WTC11 (cell line): ENCODE data around the gene GRIN3B. TPM values are rescaled to one million over a fixed set of nuclear protein-coding genes. Genes with fewer than 3 reads are reported as not detected.

Experiments used
- ATAC-seq: fragments of 200-7000 bp; cut with Tn5 transposase; 2 replicates; pipeline ENCODE4 v1.10.0; 2021; ENCODE audit warnings: mild to moderate bottlenecking, moderate library complexity
- CTCF ChIA-PET: fragments of 300-600 bp; sonication (Branson Sonifier 250); formaldehyde crosslinking; loops from one replicate; lab custom pipeline; 2021; ENCODE audit warnings: antibody characterized with exemption; lab: Charles Lee
- POLR2A ChIA-PET: fragments of 350-600 bp; sonication (Branson Sonifier 250); formaldehyde crosslinking; loops from one replicate; lab custom pipeline; 2021; ENCODE audit warnings: antibody characterized with exemption; lab: Charles Lee
- DNase-seq: peaks from one replicate; pipeline ENCODE4 v3.0.0; 2021; ENCODE audit warnings: low spot score
- H3K27ac Mint-ChIP-seq: 2 replicates; pipeline ENCODE4 v1.8.0; 2021; ENCODE audit warnings: mixed read lengths
- H3K27me3 Mint-ChIP-seq: 2 replicates; pipeline ENCODE4 v1.8.0; 2021; ENCODE audit warnings: low read depth, mild to moderate bottlenecking, moderate library complexity, mixed read lengths
- H3K36me3 Mint-ChIP-seq: 2 replicates; pipeline ENCODE4 v1.8.0; 2021; ENCODE audit warnings: mixed read lengths
- H3K4me1 Mint-ChIP-seq: 2 replicates; pipeline ENCODE4 v1.8.0; 2022; ENCODE audit warnings: mixed read lengths
- H3K4me3 Mint-ChIP-seq: 2 replicates; pipeline ENCODE4 v1.8.0; 2021; ENCODE audit warnings: mild to moderate bottlenecking, moderate library complexity, mixed read lengths
- H3K9me3 Mint-ChIP-seq: 2 replicates; pipeline ENCODE4 v1.8.0; 2021; ENCODE audit warnings: mixed read lengths
- ATF1 ChIP-seq: sonication (generic); formaldehyde crosslinking; IDR thresholded peaks from 2 replicates; pipeline ENCODE4 v1.8.1; 2023; ENCODE audit warnings: mild to moderate bottlenecking, moderate library complexity, missing genetic modification reagents
- ATF3 ChIP-seq: sonication (generic); formaldehyde crosslinking; conservative IDR thresholded peaks from 2 replicates; pipeline ENCODE4 v1.8.1; 2022; ENCODE audit warnings: mild to moderate bottlenecking, missing genetic modification reagents
- ATF6 ChIP-seq: sonication (generic); formaldehyde crosslinking; IDR thresholded peaks from 2 replicates; pipeline ENCODE4 v1.8.1; 2023; ENCODE audit warnings: mild to moderate bottlenecking, missing genetic modification reagents
- E2F5 ChIP-seq: sonication (generic); formaldehyde crosslinking; IDR thresholded peaks from 2 replicates; pipeline ENCODE4 v1.8.1; 2022; ENCODE audit warnings: mild to moderate bottlenecking, moderate library complexity, missing genetic modification reagents
- ETV6 ChIP-seq: sonication (generic); formaldehyde crosslinking; IDR thresholded peaks from 2 replicates; pipeline ENCODE4 v1.8.1; 2022; ENCODE audit warnings: mild to moderate bottlenecking, missing genetic modification reagents
- JAZF1 ChIP-seq: fragments of 250-450 bp; sonication (Bioruptor Pico); IDR thresholded peaks from 2 replicates; pipeline ENCODE4 v1.9.0; 2021; ENCODE audit warnings: moderate library complexity, mild to moderate bottlenecking, inconsistent platforms
- NR1H2 ChIP-seq: sonication (generic); formaldehyde crosslinking; IDR thresholded peaks from 2 replicates; pipeline ENCODE4 v1.9.0; 2021; ENCODE audit warnings: mild to moderate bottlenecking, moderate library complexity, missing genetic modification reagents
- USF1 ChIP-seq: sonication (generic); formaldehyde crosslinking; IDR thresholded peaks from 2 replicates; pipeline ENCODE4 v1.8.0; 2022; ENCODE audit warnings: mild to moderate bottlenecking, missing genetic modification reagents
- ZNF138 ChIP-seq: sonication (generic); formaldehyde crosslinking; conservative IDR thresholded peaks from 2 replicates; pipeline ENCODE4 v1.8.1; 2022; ENCODE audit warnings: mild to moderate bottlenecking, moderate library complexity, missing genetic modification reagents
- ZNF416 ChIP-seq: fragments of 250-450 bp; sonication (Bioruptor Pico); IDR thresholded peaks from 2 replicates; pipeline ENCODE4 v1.9.0; 2021; ENCODE audit warnings: mild to moderate bottlenecking, inconsistent platforms
- ZNF425 ChIP-seq: fragments of 250-450 bp; sonication (Bioruptor Pico); conservative IDR thresholded peaks from 2 replicates; pipeline ENCODE4 v1.9.0; 2021; ENCODE audit warnings: mild to moderate bottlenecking
- ZNF532 ChIP-seq: fragments of 250-450 bp; sonication (Bioruptor Pico); IDR thresholded peaks from 2 replicates; pipeline ENCODE4 v1.9.0; 2021; ENCODE audit warnings: mild to moderate bottlenecking, borderline replicate concordance
- total RNA-seq: library from RNA; stranded (reverse); gene quantifications from 3 replicates; pipeline ENCODE4 v1.2.3, GENCODE V29; 2021
- TF ChIP-seq, protein P1 (sequence below): sonication (generic); formaldehyde crosslinking; IDR thresholded peaks from 2 replicates; pipeline ENCODE4 v1.8.1; 2022; ENCODE audit warnings: low read depth, mild to moderate bottlenecking, moderate library complexity, missing genetic modification reagents, borderline replicate concordance
- TF ChIP-seq, protein P2 (sequence below): sonication (generic); formaldehyde crosslinking; IDR thresholded peaks from 2 replicates; pipeline ENCODE4 v1.8.1; 2022; ENCODE audit warnings: missing genetic modification reagents, borderline replicate concordance

Gene GRIN3B
- total RNA-seq, 1 experiment from 2014 or later, result 1.9 TPM

DNA sequence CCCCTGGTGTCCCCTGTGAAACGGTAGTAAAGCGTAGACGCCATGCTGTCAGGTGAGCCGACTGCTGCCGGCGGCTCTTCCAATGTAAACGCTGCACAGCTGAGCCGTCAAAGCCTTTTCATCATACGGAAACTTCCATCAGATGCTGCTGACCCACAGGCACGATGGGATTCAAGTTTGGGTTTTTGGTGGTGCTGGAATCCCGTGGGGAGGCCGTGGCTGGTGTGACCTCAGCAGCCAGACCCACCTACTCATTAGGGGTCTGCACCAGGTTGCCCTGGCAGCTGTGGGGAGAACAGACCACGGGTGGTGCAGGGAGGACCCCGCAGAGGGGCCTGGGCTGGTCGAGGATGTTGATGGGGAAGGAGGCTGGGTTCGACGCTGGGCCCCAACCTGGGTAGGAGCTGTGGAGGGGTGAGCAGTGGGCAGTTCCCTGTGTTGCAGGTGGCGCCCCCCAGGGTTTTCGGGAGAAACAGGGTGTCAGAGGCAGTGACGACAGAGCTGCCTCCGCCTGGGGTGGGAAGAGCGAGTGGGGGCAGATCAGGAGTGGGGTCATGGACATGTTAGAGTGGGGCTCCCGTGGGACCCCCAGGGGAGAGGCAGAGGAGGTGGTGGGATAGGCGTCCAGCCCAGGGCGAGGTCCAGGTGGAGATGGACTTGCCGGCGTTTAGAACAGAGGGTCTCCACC is 6.6 kb downstream of the GRIN3B start:
- no peak for TF ChIP-seq ATF1 (CRISPR knock-in tag)
- no peak for TF ChIP-seq ETV6 (CRISPR knock-in tag)
- TF ChIP-seq ATF6, result no peak
- TF ChIP-seq ATF3 (CRISPR knock-in tag), result no peak
- TF ChIP-seq ZNF138 (CRISPR knock-in tag), result no peak
- TF ChIP-seq ZNF532 (CRISPR knock-in tag), result no peak
- no peak for TF ChIP-seq USF1 (CRISPR knock-in tag)
- no peak for TF ChIP-seq ZNF425 (CRISPR knock-in tag)
- TF ChIP-seq, protein P1, sequence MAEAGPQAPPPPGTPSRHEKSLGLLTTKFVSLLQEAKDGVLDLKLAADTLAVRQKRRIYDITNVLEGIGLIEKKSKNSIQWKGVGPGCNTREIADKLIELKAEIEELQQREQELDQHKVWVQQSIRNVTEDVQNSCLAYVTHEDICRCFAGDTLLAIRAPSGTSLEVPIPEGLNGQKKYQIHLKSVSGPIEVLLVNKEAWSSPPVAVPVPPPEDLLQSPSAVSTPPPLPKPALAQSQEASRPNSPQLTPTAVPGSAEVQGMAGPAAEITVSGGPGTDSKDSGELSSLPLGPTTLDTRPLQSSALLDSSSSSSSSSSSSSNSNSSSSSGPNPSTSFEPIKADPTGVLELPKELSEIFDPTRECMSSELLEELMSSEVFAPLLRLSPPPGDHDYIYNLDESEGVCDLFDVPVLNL (CRISPR knock-in tag), result no peak
- TF ChIP-seq ZNF416 (CRISPR knock-in tag), result no peak
- TF ChIP-seq E2F5 (CRISPR knock-in tag), result no peak
- TF ChIP-seq, protein P2, sequence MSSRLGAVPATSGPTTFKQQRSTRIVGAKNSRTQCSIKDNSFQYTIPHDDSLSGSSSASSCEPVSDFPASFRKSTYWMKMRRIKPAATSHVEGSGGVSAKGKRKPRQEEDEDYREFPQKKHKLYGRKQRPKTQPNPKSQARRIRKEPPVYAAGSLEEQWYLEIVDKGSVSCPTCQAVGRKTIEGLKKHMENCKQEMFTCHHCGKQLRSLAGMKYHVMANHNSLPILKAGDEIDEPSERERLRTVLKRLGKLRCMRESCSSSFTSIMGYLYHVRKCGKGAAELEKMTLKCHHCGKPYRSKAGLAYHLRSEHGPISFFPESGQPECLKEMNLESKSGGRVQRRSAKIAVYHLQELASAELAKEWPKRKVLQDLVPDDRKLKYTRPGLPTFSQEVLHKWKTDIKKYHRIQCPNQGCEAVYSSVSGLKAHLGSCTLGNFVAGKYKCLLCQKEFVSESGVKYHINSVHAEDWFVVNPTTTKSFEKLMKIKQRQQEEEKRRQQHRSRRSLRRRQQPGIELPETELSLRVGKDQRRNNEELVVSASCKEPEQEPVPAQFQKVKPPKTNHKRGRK (CRISPR knock-in tag), result no peak
- TF ChIP-seq NR1H2 (CRISPR knock-in tag), result no peak
- TF ChIP-seq JAZF1 (CRISPR knock-in tag), result no peak
- H3K4me1 Mint-ChIP-seq, result no peaks in the 10 kb centered on the region
- no peaks in the 10 kb centered on the region for H3K9me3 Mint-ChIP-seq
- DNase-seq (no peak), ATAC-seq (no peak)
- no peak overlapping the region; the same call in 1 of the 2 replicates for H3K27ac Mint-ChIP-seq
- POLR2A ChIA-PET, result no interaction called here
- CTCF ChIA-PET, result no interaction called here
- peaks cover 6% of the 10 kb centered on the region; the same call in 1 of the 2 replicates for H3K27me3 Mint-ChIP-seq
- 0 out of 2 replicates have a peak, but pooled peaks cover 7% of the 10 kb centered on the region for H3K36me3 Mint-ChIP-seq
- H3K4me3 Mint-ChIP-seq, result no peak overlapping the region
